ENCODE measurements around the gene CD274.

CD274 gene

DNA sequence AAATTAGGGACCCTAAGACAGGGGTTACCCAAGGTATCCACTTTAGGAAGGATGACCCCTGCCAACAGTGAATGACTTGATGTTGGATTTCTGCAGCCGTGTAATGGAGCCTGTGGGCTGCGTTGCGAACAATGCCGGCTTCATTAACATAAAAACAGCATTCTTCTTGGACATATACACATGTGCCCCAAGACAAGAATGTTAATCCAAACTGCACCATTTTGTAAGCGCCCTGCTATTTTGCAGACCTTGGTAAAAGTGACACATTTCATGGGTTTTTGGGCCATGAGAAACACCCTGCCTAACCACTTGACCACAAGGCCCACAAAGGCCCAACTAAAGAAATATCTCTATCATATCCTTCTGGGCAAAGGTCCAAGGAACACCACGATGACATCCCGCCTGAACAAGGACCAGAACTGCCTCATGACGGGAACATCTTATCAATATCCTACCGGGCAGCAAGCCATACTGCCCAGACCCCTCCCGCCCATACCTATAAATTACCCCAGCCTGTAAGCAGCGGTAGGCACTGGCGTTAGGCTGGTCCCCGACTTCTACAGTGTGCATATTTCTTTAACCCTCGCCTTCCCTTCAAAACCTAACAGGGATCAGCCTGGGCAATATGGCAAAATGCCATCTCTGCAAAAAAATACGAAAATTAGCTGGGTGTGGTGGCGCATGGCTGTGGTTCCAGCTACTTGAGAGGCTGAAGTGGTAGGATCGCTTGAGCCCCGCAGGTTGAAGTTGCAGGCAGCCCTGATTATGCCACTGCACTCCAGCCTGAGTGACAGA, 50.3 kb downstream of the CD274 start:
- Histone ChIP-seq H4K8ac (ENCODE audit: low read depth, low read length) (no peak overlapping the region), H4K5ac (ENCODE audit: low read length) (no peak overlapping the region), H3K79me2 (ENCODE audit: control insufficient read depth, insufficient read depth, low read length) (no peaks in the 10 kb centered on the region), H3K4me2 (ENCODE audit: low read length) (no peak overlapping the region), H3K56ac (ENCODE audit: low read length) (no peak overlapping the region), H3K4me1 (ENCODE audit: control insufficient read depth, low read depth, low read length) (no peaks in the 10 kb centered on the region), H3K18ac (ENCODE audit: low read length) (no peak overlapping the region), H3K9ac (ENCODE audit: low read length) (no peak overlapping the region), H3K27ac (ENCODE audit: low read depth, low read length) (no peak overlapping the region), H2BK5ac (ENCODE audit: low read length) (no peak overlapping the region), H3K27me3 (ENCODE audit: insufficient read depth, low read length, poor library complexity) (no peaks in the 10 kb centered on the region), H2BK120ac (ENCODE audit: low read depth, low read length) (no peak overlapping the region), H2AK5ac (ENCODE audit: low read length) (no peak overlapping the region), H3K4ac (ENCODE audit: low read depth, low read length) (no peak overlapping the region), H2BK15ac (replicated peaks; ENCODE audit: low read depth) (no peak overlapping the region), H3K79me1 (ENCODE audit: low read length) (no peaks in the 10 kb centered on the region), H3K23ac (ENCODE audit: low read length) (no peak overlapping the region), H3K36me3 (ENCODE audit: control insufficient read depth, insufficient read depth, low read length) (no peaks in the 10 kb centered on the region), H3K4me3 (ENCODE audit: low read length) (no peak overlapping the region)
- no CpG with 5 or more reads among the region's 18 CpGs for WGBS (ENCODE audit: extremely low coverage, insufficient coverage, low lambda C conversion rate)
- DNase-seq: no peak

GRCh38 chr9:5502553-5502952, 52.2 kb downstream of the CD274 start:
- Histone ChIP-seq H3K56ac (ENCODE audit: low read length) (no peak overlapping the region), H3K18ac (ENCODE audit: low read length) (no peak overlapping the region), H3K27ac (ENCODE audit: low read depth, low read length) (no peak overlapping the region), H3K79me2 (ENCODE audit: control insufficient read depth, insufficient read depth, low read length) (no peaks in the 10 kb centered on the region), H2AK5ac (ENCODE audit: low read length) (no peak overlapping the region), H3K4me2 (ENCODE audit: low read length) (no peak overlapping the region), H4K8ac (ENCODE audit: low read depth, low read length) (no peak overlapping the region), H3K36me3 (ENCODE audit: control insufficient read depth, insufficient read depth, low read length) (no peaks in the 10 kb centered on the region), H3K4ac (ENCODE audit: low read depth, low read length) (no peak overlapping the region), H2BK15ac (replicated peaks; ENCODE audit: low read depth) (no peak overlapping the region), H3K27me3 (ENCODE audit: insufficient read depth, low read length, poor library complexity) (no peaks in the 10 kb centered on the region), H4K5ac (ENCODE audit: low read length) (no peak overlapping the region), H3K4me1 (ENCODE audit: control insufficient read depth, low read depth, low read length) (no peaks in the 10 kb centered on the region), H3K79me1 (ENCODE audit: low read length) (no peaks in the 10 kb centered on the region), H3K23ac (ENCODE audit: low read length) (no peak overlapping the region), H2BK5ac (ENCODE audit: low read length) (no peak overlapping the region), H3K4me3 (ENCODE audit: low read length) (no peak overlapping the region), H2BK120ac (ENCODE audit: low read depth, low read length) (no peak overlapping the region), H3K9ac (ENCODE audit: low read length) (no peak overlapping the region)
- no CpG with 5 or more reads among the region's 6 CpGs for WGBS (ENCODE audit: extremely low coverage, insufficient coverage, low lambda C conversion rate)
- DNase-seq: no peak

GRCh38 chr9:5509573-5509972, 59.2 kb downstream of the CD274 start:
- Histone ChIP-seq H3K9ac (ENCODE audit: low read length) (no peak overlapping the region), H3K4ac (ENCODE audit: low read depth, low read length) (no peak overlapping the region), H3K18ac (ENCODE audit: low read length) (no peak overlapping the region), H3K23ac (ENCODE audit: low read length) (no peak overlapping the region), H3K27ac (ENCODE audit: low read depth, low read length) (no peak overlapping the region), H3K27me3 (ENCODE audit: insufficient read depth, low read length, poor library complexity) (no peaks in the 10 kb centered on the region), H3K4me3 (ENCODE audit: low read length) (no peak overlapping the region), H3K4me1 (ENCODE audit: control insufficient read depth, low read depth, low read length) (peaks cover 2% of the 10 kb centered on the region), H3K56ac (ENCODE audit: low read length) (no peak overlapping the region), H3K36me3 (ENCODE audit: control insufficient read depth, insufficient read depth, low read length) (no peaks in the 10 kb centered on the region), H2AK5ac (ENCODE audit: low read length) (no peak overlapping the region), H2BK15ac (replicated peaks; ENCODE audit: low read depth) (no peak overlapping the region), H3K79me1 (ENCODE audit: low read length) (no peaks in the 10 kb centered on the region), H4K8ac (ENCODE audit: low read depth, low read length) (no peak overlapping the region), H4K5ac (ENCODE audit: low read length) (no peak overlapping the region), H3K79me2 (ENCODE audit: control insufficient read depth, insufficient read depth, low read length) (no peaks in the 10 kb centered on the region), H2BK5ac (ENCODE audit: low read length) (no peak overlapping the region), H2BK120ac (ENCODE audit: low read depth, low read length) (no peak overlapping the region), H3K4me2 (ENCODE audit: low read length) (no peak overlapping the region)
- peak; percentile 94 for DNase-seq
- no CpG with 5 or more reads among the region's 2 CpGs for WGBS (ENCODE audit: extremely low coverage, insufficient coverage, low lambda C conversion rate)

GRCh38 chr9:5510360-5510931, 60.1 kb downstream of the CD274 start, which contains the start of gene PDCD1LG2:
PDCD1LG2 (plus strand) TSS chr9:5510531; CDS start chr9:5522547, 12,016 bp downstream.
- no peak within 1 kb of the TSS for H3K23ac ChIP-seq (ENCODE audit: low read length)
- no peak within 1 kb of the TSS for H3K4me2 ChIP-seq (ENCODE audit: low read length)
- no peak within 1 kb of the TSS for H3K9ac ChIP-seq (ENCODE audit: low read length)
- H3K36me3 ChIP-seq (ENCODE audit: control insufficient read depth, insufficient read depth, low read length): no peaks in the 10 kb centered on the region
- WGBS (ENCODE audit: extremely low coverage, insufficient coverage, low lambda C conversion rate): no CpG with 5 or more reads among the region's 4 CpGs
- H3K4me1 ChIP-seq (ENCODE audit: control insufficient read depth, low read depth, low read length): peaks cover 2% of the 10 kb centered on the region
- no peak within 1 kb of the TSS for H2BK120ac ChIP-seq (ENCODE audit: low read depth, low read length)
- H3K56ac ChIP-seq (ENCODE audit: low read length): no peak within 1 kb of the TSS
- no peak within 1 kb of the TSS for H2BK5ac ChIP-seq (ENCODE audit: low read length)
- H3K18ac ChIP-seq (ENCODE audit: low read length): no peak within 1 kb of the TSS
- H3K4ac ChIP-seq (ENCODE audit: low read depth, low read length): peak within 1 kb of the TSS; percentile 60
- no peaks in the 10 kb centered on the region for H3K79me2 ChIP-seq (ENCODE audit: control insufficient read depth, insufficient read depth, low read length)
- H3K27ac ChIP-seq (ENCODE audit: low read depth, low read length): no peak within 1 kb of the TSS
- no peak for DNase-seq
- H3K27me3 ChIP-seq (ENCODE audit: insufficient read depth, low read length, poor library complexity): no peaks in the 10 kb centered on the region
- no peak within 1 kb of the TSS for H2BK15ac ChIP-seq (replicated peaks; ENCODE audit: low read depth)
- H4K5ac ChIP-seq (ENCODE audit: low read length): no peak within 1 kb of the TSS
- H3K4me3 ChIP-seq (ENCODE audit: low read length): no peak within 1 kb of the TSS
- H4K8ac ChIP-seq (ENCODE audit: low read depth, low read length): no peak within 1 kb of the TSS
- H2AK5ac ChIP-seq (ENCODE audit: low read length): no peak within 1 kb of the TSS
- no peaks in the 10 kb centered on the region for H3K79me1 ChIP-seq (ENCODE audit: low read length)

GRCh38 chr9:5510989-5511388, 60.6 kb downstream of the CD274 start:
- H4K5ac ChIP-seq (ENCODE audit: low read length): no peak overlapping the region
- whole genome bisulfite sequencing (ENCODE audit: extremely low coverage, insufficient coverage, low lambda C conversion rate): no CpG with 5 or more reads among the region's 3 CpGs
- H2BK15ac ChIP-seq (replicated peaks; ENCODE audit: low read depth): no peak overlapping the region
- no peaks in the 10 kb centered on the region for H3K79me2 ChIP-seq (ENCODE audit: control insufficient read depth, insufficient read depth, low read length)
- H3K27me3 ChIP-seq (ENCODE audit: insufficient read depth, low read length, poor library complexity): no peaks in the 10 kb centered on the region
- no peak overlapping the region for H2AK5ac ChIP-seq (ENCODE audit: low read length)
- no peak overlapping the region for H3K27ac ChIP-seq (ENCODE audit: low read depth, low read length)
- no peak overlapping the region for H3K4ac ChIP-seq (ENCODE audit: low read depth, low read length)
- no peaks in the 10 kb centered on the region for H3K36me3 ChIP-seq (ENCODE audit: control insufficient read depth, insufficient read depth, low read length)
- no peak overlapping the region for H4K8ac ChIP-seq (ENCODE audit: low read depth, low read length)
- no peak overlapping the region for H3K4me3 ChIP-seq (ENCODE audit: low read length)
- H3K23ac ChIP-seq (ENCODE audit: low read length): no peak overlapping the region
- H2BK120ac ChIP-seq (ENCODE audit: low read depth, low read length): no peak overlapping the region
- H3K79me1 ChIP-seq (ENCODE audit: low read length): no peaks in the 10 kb centered on the region
- H3K18ac ChIP-seq (ENCODE audit: low read length): no peak overlapping the region
- DNase-seq: no peak
- no peak overlapping the region for H3K9ac ChIP-seq (ENCODE audit: low read length)
- H2BK5ac ChIP-seq (ENCODE audit: low read length): no peak overlapping the region
- no peak overlapping the region for H3K56ac ChIP-seq (ENCODE audit: low read length)
- no peak overlapping the region for H3K4me2 ChIP-seq (ENCODE audit: low read length)
- peaks cover 2% of the 10 kb centered on the region for H3K4me1 ChIP-seq (ENCODE audit: control insufficient read depth, low read depth, low read length)

Data from mesendoderm (in vitro differentiated cells).